SK-N-SH (cell line): Measurements from ENCODE around the gene NHP2. TPM values are rescaled to one million over a fixed set of nuclear protein-coding genes. Genes with fewer than 3 reads are reported as not detected.
A peak's percentile ranks its signal among the peaks of the same experiment; 100 is the strongest.

Source experiments
- CTCF ChIA-PET: fragments of 300-600, 350-600 bp; formaldehyde crosslinking; extraction: SDS; loops from one replicate; lab custom pipeline; 2021; lab: Yijun Ruan, JAX
- POLR2A ChIA-PET: fragments of 350-600 bp; sonication (Branson Sonifier 250); formaldehyde crosslinking; extraction: SDS; loops from one replicate; lab custom pipeline; 2020; ENCODE audit warnings: antibody characterized with exemption, inconsistent platforms; lab: Yijun Ruan, JAX
- DNase-seq: peaks from one replicate; pipeline ENCODE4 v3.0.0; 2012
- H2AFZ ChIP-seq: fragments of 200-600 bp; sonication (generic); 2 replicates; pipeline ENCODE4 v1.8.1; 2016; ENCODE audit warnings: antibody characterized with exemption, mild to moderate bottlenecking, low read depth
- H3F3A ChIP-seq: fragments of 200-600 bp; sonication (generic); replicated peaks from 2 replicates; pipeline ENCODE3; 2016; ENCODE audit warnings: antibody characterized with exemption, mild to moderate bottlenecking; ENCODE audit not compliant: insufficient read depth
- H3K27ac ChIP-seq, 2 experiments: fragments of 200-500 bp in 1 of 2; fragments of 200-600 bp in 1 of 2; sonication (Bioruptor generic) in 1 of 2; sonication (generic), shearing (Covaris generic) in 1 of 2; 2 replicates each; pipeline versions ENCODE4 v1.5.1 to v1.6.1; 2014 to 2016; ENCODE audit warnings: low read depth in 2 of 2, inconsistent platforms in 1 of 2, low read length in 1 of 2, mild to moderate bottlenecking in 1 of 2, mixed read lengths in 1 of 2
- H3K27me3 ChIP-seq: fragments of 200-600 bp; sonication (generic), shearing (Covaris generic); 2 replicates; pipeline ENCODE4 v1.6.1; 2016; ENCODE audit warnings: mixed run types; ENCODE audit not compliant: insufficient read depth
- H3K36me3 ChIP-seq, 2 experiments: fragments of 200-500 bp in 1 of 2; fragments of 200-600 bp in 1 of 2; sonication (Bioruptor generic) in 1 of 2; sonication (generic) in 1 of 2; replicated peaks in 1 of 2; 2 replicates each; pipeline versions ENCODE3 to v1.5.1; 2014 to 2016; ENCODE audit warnings: low read length in 1 of 2, mild to moderate bottlenecking in 1 of 2; ENCODE audit not compliant: insufficient read depth in 2 of 2, control insufficient read depth in 1 of 2
- H3K4me1 ChIP-seq, 2 experiments: fragments of 200-500 bp in 1 of 2; fragments of 200-600 bp in 1 of 2; sonication (Bioruptor generic) in 1 of 2; sonication (generic), shearing (Covaris generic) in 1 of 2; 2 replicates each; pipeline versions ENCODE4 v1.5.1 to v1.6.1; 2014 to 2016; ENCODE audit warnings: low read depth in 1 of 2, low read length in 1 of 2, mixed run types in 1 of 2; ENCODE audit not compliant: insufficient read depth in 2 of 2, control insufficient read depth in 1 of 2
- H3K4me2 ChIP-seq: fragments of 200-600 bp; sonication (generic), shearing (Covaris generic); 2 replicates; pipeline ENCODE4 v1.6.1; 2017; ENCODE audit warnings: mixed run types
- H3K4me3 ChIP-seq, 2 experiments: fragments of 200-500 bp in 1 of 2; fragments of 200-600 bp in 1 of 2; sonication (Bioruptor generic) in 1 of 2; sonication (generic), shearing (Covaris generic) in 1 of 2; 2 replicates each; pipeline versions ENCODE4 v1.5.1 to v1.8.1; 2014 to 2016; ENCODE audit warnings: low read depth in 2 of 2, inconsistent platforms in 1 of 2, low read length in 1 of 2, mild to moderate bottlenecking in 1 of 2, mixed read lengths in 1 of 2, moderate library complexity in 1 of 2
- H3K79me2 ChIP-seq: fragments of 200-600 bp; sonication (generic); 2 replicates; pipeline ENCODE4 v1.8.1; 2017; ENCODE audit warnings: mild to moderate bottlenecking; ENCODE audit not compliant: insufficient read depth
- H3K9ac ChIP-seq: fragments of 200-600 bp; sonication (generic); 2 replicates; pipeline ENCODE4 v1.6.1; 2017; ENCODE audit warnings: mixed run types
- H3K9me2 ChIP-seq: fragments of 200-600 bp; sonication (generic); 2 replicates; pipeline ENCODE4 v1.6.1; 2017; ENCODE audit warnings: mixed run types
- H3K9me3 ChIP-seq: fragments of 200-600 bp; sonication (generic); 2 replicates; pipeline ENCODE4 v1.6.1; 2017; ENCODE audit warnings: mixed run types, mild to moderate bottlenecking, moderate library complexity
- H4K20me1 ChIP-seq: fragments of 200-600 bp; sonication (generic); 2 replicates; pipeline ENCODE4 v1.6.1; 2017; ENCODE audit warnings: mild to moderate bottlenecking, mixed run types; ENCODE audit not compliant: insufficient read depth
- ELF1 ChIP-seq: IDR thresholded peaks from 2 replicates; pipeline ENCODE4 v1.4.0; 2012
- EZH2phosphoT487 ChIP-seq: fragments of 200-600 bp; sonication (generic); IDR thresholded peaks from 2 replicates; pipeline ENCODE4 v1.6.1; 2017; ENCODE audit warnings: low read depth, mixed run types, mild to moderate bottlenecking, antibody characterized with exemption, moderate library complexity, borderline replicate concordance
- GATA2 ChIP-seq: sonication (generic); formaldehyde crosslinking; IDR thresholded peaks from 2 replicates; pipeline ENCODE4 v1.5.0; 2020; ENCODE audit warnings: mild to moderate bottlenecking, missing genetic modification reagents
- IRF3 ChIP-seq: fragments of 150-350 bp; IDR thresholded peaks from 2 replicates; pipeline ENCODE4 v1.6.1; 2016; ENCODE audit warnings: mild to moderate bottlenecking, low read depth, low read length
- RAD21 ChIP-seq: IDR thresholded peaks from 2 replicates; pipeline ENCODE4 v1.6.1; 2012; ENCODE audit warnings: mild to moderate bottlenecking, low read length
- SMC3 ChIP-seq: IDR thresholded peaks from 2 replicates; pipeline ENCODE4 v1.6.1; 2012; ENCODE audit warnings: low read depth, low read length, improper control_type of control experiment
- TCF12 ChIP-seq: IDR thresholded peaks from 2 replicates; pipeline ENCODE4 v1.4.0; 2012
- USF1 ChIP-seq: IDR thresholded peaks from 2 replicates; pipeline ENCODE4 v1.4.0; 2012; ENCODE audit warnings: low read depth, borderline replicate concordance
- YY1 ChIP-seq: IDR thresholded peaks from 2 replicates; pipeline ENCODE4 v1.4.0; 2012; ENCODE audit warnings: low read depth, mild to moderate bottlenecking
- WGBS: methylation state at CpG from one replicate; pipeline ENCODE4 v1.1.6; 2017; ENCODE audit warnings: low lambda C conversion rate; 5-methylcytosine and 5-hydroxymethylcytosine counted together
- polyA plus RNA-seq, 3 experiments: library from polyadenylated mRNA; depleted of rRNA; stranded (reverse); fragments of >200 nt; gene quantifications; 2 replicates each; pipeline ENCODE4 v1.2.3, GENCODE V29; 2012
- TF ChIP-seq, protein P1 (sequence below): IDR thresholded peaks from 2 replicates; pipeline ENCODE4 v1.6.1; 2012; ENCODE audit warnings: mild to moderate bottlenecking, low read depth, low read length, moderate library complexity
- TF ChIP-seq, protein P2 (sequence below): IDR thresholded peaks from 2 replicates; pipeline ENCODE4 v1.4.0; 2012; ENCODE audit warnings: low read depth, borderline replicate concordance
- TF ChIP-seq, protein P3 (sequence below): fragments of 150-350 bp; IDR thresholded peaks from 2 replicates; pipeline ENCODE4 v1.6.1; 2017; ENCODE audit warnings: antibody characterized with exemption, low read length, low read depth, borderline replicate concordance

Gene NHP2
- polyA plus RNA-seq, 1 of the 3 experiments (the other 2 are of a cell fraction): 455 TPM

DNA sequence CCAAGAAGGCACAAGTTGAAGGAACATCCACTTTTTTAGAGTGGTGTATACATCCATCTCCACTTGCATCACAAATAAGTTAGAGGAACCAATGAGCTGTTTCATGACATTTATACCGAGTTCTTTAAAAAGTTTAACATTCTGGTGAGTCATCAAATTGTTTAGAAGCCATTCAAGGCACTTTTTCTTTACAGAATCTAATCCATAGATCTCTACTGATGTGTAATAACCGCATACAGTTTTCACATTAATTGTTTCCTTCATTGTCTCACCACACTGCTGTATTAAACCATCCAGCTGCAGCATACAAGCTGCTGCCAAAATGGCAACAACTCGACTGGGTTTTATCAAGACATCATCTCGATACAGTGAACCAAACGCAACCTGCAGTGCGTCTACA lies 32.7 kb upstream of the NHP2 start:
- H3K4me1 ChIP-seq: no peaks in the 10 kb centered on the region; a peak in 1 of 4 replicates
- DNase-seq: peak; percentile 45
- no peaks in the 10 kb centered on the region for H3K79me2 ChIP-seq
- no peak overlapping the region; the same call in 1 of the 2 replicates for H3K4me2 ChIP-seq
- no peak overlapping the region for H3K27ac ChIP-seq
- no peaks in the 10 kb centered on the region for H3F3A ChIP-seq
- TF ChIP-seq TCF12 (peak; percentile 29; the same call in 1 of the 2 replicates), GATA2 (CRISPR knock-in tag) (peak; percentile 43; the same call in 1 of the 2 replicates), USF1 (no peak), YY1 (no peak), ELF1 (no peak)
- TF ChIP-seq, all 33 proteins: peak for 2
- CTCF ChIA-PET: interaction anchor here (1.4 to 3.9 kb wide), 2 partner anchors 10 to 111 kb away, joined by 9 to 18 read pairs; no protein-coding TSS in a partner anchor
- H4K20me1 ChIP-seq: no peaks in the 10 kb centered on the region
- no peaks in the 10 kb centered on the region for H3K9me2 ChIP-seq
- H3K27me3 ChIP-seq: no peaks in the 10 kb centered on the region
- WGBS: 36% methylated on average over 6 of the region's 6 CpGs
- H2AFZ ChIP-seq: peak overlapping the region; percentile 76; the same call in 1 of the 2 replicates
- H3K4me3 ChIP-seq: no peak overlapping the region
- H3K9ac ChIP-seq: no peak overlapping the region
- POLR2A ChIA-PET: interaction anchor here (1.5 kb wide), 1 partner anchor 18 kb away, joined by 11 read pairs; the partner anchor contains the start of gene HNRNPAB
- H3K36me3 ChIP-seq: no peaks in the 10 kb centered on the region
- no peaks in the 10 kb centered on the region for H3K9me3 ChIP-seq

GRCh38 chr5:178182158-178182876 lies 28.6 kb upstream of the NHP2 start:
- CTCF ChIA-PET: interaction anchor here (1.2 to 1.5 kb wide), 2 partner anchors 14 to 53 kb away, joined by 3 read pairs; no protein-coding TSS in a partner anchor
- H3K9me2 ChIP-seq: no peaks in the 10 kb centered on the region
- TF ChIP-seq IRF3 (no peak), EZH2phosphoT487 (no peak), USF1 (no peak), RAD21 (no peak), TCF12 (no peak), SMC3 (no peak)
- TF ChIP-seq, protein P1, sequence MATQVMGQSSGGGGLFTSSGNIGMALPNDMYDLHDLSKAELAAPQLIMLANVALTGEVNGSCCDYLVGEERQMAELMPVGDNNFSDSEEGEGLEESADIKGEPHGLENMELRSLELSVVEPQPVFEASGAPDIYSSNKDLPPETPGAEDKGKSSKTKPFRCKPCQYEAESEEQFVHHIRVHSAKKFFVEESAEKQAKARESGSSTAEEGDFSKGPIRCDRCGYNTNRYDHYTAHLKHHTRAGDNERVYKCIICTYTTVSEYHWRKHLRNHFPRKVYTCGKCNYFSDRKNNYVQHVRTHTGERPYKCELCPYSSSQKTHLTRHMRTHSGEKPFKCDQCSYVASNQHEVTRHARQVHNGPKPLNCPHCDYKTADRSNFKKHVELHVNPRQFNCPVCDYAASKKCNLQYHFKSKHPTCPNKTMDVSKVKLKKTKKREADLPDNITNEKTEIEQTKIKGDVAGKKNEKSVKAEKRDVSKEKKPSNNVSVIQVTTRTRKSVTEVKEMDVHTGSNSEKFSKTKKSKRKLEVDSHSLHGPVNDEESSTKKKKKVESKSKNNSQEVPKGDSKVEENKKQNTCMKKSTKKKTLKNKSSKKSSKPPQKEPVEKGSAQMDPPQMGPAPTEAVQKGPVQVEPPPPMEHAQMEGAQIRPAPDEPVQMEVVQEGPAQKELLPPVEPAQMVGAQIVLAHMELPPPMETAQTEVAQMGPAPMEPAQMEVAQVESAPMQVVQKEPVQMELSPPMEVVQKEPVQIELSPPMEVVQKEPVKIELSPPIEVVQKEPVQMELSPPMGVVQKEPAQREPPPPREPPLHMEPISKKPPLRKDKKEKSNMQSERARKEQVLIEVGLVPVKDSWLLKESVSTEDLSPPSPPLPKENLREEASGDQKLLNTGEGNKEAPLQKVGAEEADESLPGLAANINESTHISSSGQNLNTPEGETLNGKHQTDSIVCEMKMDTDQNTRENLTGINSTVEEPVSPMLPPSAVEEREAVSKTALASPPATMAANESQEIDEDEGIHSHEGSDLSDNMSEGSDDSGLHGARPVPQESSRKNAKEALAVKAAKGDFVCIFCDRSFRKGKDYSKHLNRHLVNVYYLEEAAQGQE: no peak
- TF ChIP-seq, protein P2, sequence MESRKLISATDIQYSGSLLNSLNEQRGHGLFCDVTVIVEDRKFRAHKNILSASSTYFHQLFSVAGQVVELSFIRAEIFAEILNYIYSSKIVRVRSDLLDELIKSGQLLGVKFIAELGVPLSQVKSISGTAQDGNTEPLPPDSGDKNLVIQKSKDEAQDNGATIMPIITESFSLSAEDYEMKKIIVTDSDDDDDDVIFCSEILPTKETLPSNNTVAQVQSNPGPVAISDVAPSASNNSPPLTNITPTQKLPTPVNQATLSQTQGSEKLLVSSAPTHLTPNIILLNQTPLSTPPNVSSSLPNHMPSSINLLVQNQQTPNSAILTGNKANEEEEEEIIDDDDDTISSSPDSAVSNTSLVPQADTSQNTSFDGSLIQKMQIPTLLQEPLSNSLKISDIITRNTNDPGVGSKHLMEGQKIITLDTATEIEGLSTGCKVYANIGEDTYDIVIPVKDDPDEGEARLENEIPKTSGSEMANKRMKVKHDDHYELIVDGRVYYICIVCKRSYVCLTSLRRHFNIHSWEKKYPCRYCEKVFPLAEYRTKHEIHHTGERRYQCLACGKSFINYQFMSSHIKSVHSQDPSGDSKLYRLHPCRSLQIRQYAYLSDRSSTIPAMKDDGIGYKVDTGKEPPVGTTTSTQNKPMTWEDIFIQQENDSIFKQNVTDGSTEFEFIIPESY: no peak
- TF ChIP-seq, protein P3, sequence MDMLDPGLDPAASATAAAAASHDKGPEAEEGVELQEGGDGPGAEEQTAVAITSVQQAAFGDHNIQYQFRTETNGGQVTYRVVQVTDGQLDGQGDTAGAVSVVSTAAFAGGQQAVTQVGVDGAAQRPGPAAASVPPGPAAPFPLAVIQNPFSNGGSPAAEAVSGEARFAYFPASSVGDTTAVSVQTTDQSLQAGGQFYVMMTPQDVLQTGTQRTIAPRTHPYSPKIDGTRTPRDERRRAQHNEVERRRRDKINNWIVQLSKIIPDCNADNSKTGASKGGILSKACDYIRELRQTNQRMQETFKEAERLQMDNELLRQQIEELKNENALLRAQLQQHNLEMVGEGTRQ: no peak

More at GRCh38 chr5:178182158-178182876, 28.6 kb upstream of the NHP2 start:
- H3K9me3 ChIP-seq: no peaks in the 10 kb centered on the region
- 59% methylated on average over 4 of the region's 4 CpGs for WGBS
- H3F3A ChIP-seq: no peaks in the 10 kb centered on the region
- no peak overlapping the region for H3K27ac ChIP-seq
- H3K4me2 ChIP-seq: no peak overlapping the region
- no peaks in the 10 kb centered on the region for H4K20me1 ChIP-seq
- POLR2A ChIA-PET: no interaction called here
- H3K27me3 ChIP-seq: no peaks in the 10 kb centered on the region
- no peaks in the 10 kb centered on the region for H3K36me3 ChIP-seq
- no peak overlapping the region for H3K4me3 ChIP-seq
- H3K79me2 ChIP-seq: no peaks in the 10 kb centered on the region
- no peak for DNase-seq
- H3K4me1 ChIP-seq: no peaks in the 10 kb centered on the region; a peak in 1 of 4 replicates
- H3K9ac ChIP-seq: no peak overlapping the region
- H2AFZ ChIP-seq: no peak overlapping the region
